ENCODE data around the gene GSTK1.

DNA sequence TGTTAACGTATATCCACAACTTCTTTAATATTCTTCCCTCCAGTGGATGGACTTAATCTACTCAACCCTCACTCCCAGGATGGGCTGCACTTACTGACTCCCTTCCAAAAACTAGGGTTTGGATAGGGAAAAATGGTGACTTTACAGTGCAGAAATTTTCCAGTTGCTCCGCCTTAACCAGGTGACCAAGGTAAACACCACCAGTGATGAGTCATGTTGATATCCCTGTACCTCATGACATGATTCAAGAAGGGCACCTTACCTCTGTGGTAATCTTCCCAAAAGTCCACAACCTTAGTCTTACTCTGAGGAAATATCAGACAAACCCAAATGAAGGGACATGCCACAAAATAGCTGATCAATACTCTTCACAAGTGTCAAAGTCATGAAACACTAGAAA lies 3.5 kb upstream of the GSTK1 start:
- TF ChIP-seq, protein P1, sequence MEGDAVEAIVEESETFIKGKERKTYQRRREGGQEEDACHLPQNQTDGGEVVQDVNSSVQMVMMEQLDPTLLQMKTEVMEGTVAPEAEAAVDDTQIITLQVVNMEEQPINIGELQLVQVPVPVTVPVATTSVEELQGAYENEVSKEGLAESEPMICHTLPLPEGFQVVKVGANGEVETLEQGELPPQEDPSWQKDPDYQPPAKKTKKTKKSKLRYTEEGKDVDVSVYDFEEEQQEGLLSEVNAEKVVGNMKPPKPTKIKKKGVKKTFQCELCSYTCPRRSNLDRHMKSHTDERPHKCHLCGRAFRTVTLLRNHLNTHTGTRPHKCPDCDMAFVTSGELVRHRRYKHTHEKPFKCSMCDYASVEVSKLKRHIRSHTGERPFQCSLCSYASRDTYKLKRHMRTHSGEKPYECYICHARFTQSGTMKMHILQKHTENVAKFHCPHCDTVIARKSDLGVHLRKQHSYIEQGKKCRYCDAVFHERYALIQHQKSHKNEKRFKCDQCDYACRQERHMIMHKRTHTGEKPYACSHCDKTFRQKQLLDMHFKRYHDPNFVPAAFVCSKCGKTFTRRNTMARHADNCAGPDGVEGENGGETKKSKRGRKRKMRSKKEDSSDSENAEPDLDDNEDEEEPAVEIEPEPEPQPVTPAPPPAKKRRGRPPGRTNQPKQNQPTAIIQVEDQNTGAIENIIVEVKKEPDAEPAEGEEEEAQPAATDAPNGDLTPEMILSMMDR (IDR thresholded peaks at IDR 0.05; ENCODE audit: low read length) = no peak
- TF ChIP-seq EZH2 (IDR thresholded peaks at IDR 0.05; ENCODE audit: borderline replicate concordance, low read length) = no peak

Measured in OCI-LY1 (cell line).